ENCODE data around the gene ARL5B.
A peak's percentile ranks its signal among the peaks of the same experiment; 100 is the strongest.

ARL5B gene

DNA sequence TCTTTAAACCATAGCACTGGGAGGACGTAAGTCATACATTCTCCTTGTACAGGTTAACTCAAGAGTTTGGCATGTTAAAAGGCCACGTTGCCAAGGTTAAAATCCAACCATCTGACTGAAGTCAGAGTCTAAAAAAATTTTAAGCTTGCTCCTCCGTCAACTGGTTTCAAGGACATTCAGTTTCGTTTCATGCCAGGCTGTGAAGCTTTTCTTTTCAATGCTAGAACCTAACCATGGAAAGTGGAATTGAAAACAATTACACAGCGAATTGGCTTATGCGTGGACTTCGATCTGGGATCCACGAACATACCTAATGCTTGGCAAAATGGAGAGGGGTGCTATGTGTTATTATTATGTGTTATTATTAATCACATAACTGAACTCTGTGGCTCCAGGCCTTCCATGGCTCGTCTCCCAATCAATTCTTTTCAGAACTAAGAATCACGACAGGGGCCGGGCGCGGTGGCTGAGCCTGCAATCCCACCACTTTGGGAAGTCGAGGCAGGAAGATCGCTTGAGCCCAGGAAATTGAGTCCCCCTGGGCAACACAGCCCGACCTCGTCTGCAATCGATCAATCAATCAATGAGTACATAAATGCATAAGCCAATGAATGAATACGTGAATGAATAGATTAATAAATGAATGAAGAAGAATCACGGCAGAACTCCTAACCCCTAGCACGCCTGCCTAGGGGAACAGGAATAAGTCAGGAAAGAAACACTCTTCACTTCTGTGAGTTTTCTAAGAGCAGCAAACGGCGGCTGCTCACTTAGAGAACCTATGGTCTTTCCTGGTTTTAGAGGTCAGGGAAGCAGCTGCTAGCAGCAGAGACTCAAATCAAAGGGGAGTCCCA, 733 bp upstream of the ARL5B start:
- WGBS (ENCODE audit: insufficient coverage, insufficient read length) = no CpG with 5 or more reads among the region's 23 CpGs
- Histone ChIP-seq H3K36me3 (ENCODE audit: control insufficient read depth, insufficient read depth, low read length) (no peaks in the 10 kb centered on the region), H3K9me3 (ENCODE audit: control insufficient read depth, insufficient read depth, low read length) (no peaks in the 10 kb centered on the region), H3K27ac (ENCODE audit: low read length) (no peak overlapping the region), H3K27me3 (ENCODE audit: control insufficient read depth, insufficient read depth, low read length) (no peaks in the 10 kb centered on the region), H3K4me3 (ENCODE audit: low read length) (peak overlapping the region; percentile 93; the same call in 1 of the 2 replicates), H3K4me1 (ENCODE audit: control insufficient read depth, insufficient read depth, low read length) (no peaks in the 10 kb centered on the region; the same call in 1 of the 2 replicates)
- no peak for DNase-seq (ENCODE audit: low read depth, low spot score)

DNA sequence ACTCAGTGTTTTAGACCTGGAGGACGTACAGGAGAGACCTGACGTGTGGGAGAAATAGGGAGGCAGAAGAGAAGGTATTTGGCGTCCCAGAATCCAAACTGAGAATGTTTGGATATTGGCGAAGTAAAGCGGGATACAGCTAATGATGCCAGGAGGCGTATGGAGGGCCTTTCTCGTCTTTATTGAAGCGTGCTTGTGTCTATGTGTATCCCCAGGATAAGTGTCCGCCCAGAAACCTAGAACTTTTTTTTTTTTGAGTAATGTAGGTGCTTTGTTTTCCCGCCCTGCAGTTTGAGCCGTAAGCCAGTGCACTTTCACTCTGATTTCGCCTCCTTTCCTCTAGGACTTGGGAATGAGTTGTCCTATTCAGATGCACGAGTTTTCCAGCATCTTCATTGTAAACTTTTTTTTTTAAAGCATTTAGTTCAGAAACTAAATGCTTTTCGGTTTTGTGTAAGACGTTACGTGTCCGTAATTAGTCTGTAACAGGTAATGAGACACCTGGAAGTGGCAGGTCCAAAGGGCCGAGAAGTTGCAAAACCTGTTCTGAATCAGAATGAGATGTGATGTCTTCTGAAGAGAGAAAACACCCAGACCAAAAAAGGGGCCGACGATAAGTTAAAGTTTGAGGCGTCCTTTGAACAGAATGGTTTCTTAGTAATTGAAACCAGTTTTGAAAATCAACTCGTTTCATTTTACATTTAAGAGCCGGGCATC, 746 bp downstream of the ARL5B start:
- no peak for DNase-seq (ENCODE audit: low read depth, low spot score)
- WGBS (ENCODE audit: insufficient coverage, insufficient read length) = no CpG with 5 or more reads among the region's 23 CpGs
- Histone ChIP-seq H3K36me3 (ENCODE audit: control insufficient read depth, insufficient read depth, low read length) (no peaks in the 10 kb centered on the region), H3K4me1 (ENCODE audit: control insufficient read depth, insufficient read depth, low read length) (no peaks in the 10 kb centered on the region; the same call in 1 of the 2 replicates), H3K27me3 (ENCODE audit: control insufficient read depth, insufficient read depth, low read length) (no peaks in the 10 kb centered on the region), H3K4me3 (ENCODE audit: low read length) (peak overlapping the region; percentile 93), H3K9me3 (ENCODE audit: control insufficient read depth, insufficient read depth, low read length) (no peaks in the 10 kb centered on the region), H3K27ac (ENCODE audit: low read length) (no peak overlapping the region)

DNA sequence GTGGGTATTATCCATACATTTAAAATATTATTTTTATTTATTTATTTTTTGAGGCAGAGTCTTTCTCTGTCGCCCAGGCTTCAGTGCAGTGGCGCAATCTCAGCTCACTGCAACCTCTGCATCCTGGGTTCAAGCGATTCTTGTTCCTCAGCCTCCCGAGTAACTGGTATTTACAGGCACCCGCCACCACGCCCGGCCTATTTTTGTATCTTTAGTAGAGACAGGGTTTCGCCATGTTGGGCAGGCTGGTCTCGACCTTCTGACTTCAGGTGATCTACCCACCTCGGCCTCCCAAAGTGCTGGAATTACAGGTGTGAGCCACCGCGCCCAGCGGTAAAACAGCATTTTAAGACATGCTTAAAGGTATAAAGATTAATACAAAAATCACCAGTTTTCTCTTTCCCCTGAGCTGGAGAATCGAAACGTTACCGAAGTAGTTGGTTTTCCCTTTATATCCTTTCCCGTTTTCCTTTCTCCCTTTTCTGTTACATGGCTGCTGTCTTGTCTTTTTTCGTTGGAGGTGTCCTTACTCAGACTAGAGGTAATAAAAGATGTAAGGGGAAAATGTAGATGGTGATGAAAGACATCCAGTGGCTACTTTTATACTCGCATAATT, 1.7 kb downstream of the ARL5B start:
- no peak overlapping the region for H3K4me3 ChIP-seq (ENCODE audit: low read length)
- no peaks in the 10 kb centered on the region for H3K27me3 ChIP-seq (ENCODE audit: control insufficient read depth, insufficient read depth, low read length)
- no peak overlapping the region for H3K27ac ChIP-seq (ENCODE audit: low read length)
- H3K4me1 ChIP-seq (ENCODE audit: control insufficient read depth, insufficient read depth, low read length) = no peaks in the 10 kb centered on the region; the same call in 1 of the 2 replicates
- WGBS (ENCODE audit: insufficient coverage, insufficient read length) = no CpG with 5 or more reads among the region's 19 CpGs
- no peaks in the 10 kb centered on the region for H3K36me3 ChIP-seq (ENCODE audit: control insufficient read depth, insufficient read depth, low read length)
- H3K9me3 ChIP-seq (ENCODE audit: control insufficient read depth, insufficient read depth, low read length) = no peaks in the 10 kb centered on the region
- no peak for DNase-seq (ENCODE audit: low read depth, low spot score)

DNA sequence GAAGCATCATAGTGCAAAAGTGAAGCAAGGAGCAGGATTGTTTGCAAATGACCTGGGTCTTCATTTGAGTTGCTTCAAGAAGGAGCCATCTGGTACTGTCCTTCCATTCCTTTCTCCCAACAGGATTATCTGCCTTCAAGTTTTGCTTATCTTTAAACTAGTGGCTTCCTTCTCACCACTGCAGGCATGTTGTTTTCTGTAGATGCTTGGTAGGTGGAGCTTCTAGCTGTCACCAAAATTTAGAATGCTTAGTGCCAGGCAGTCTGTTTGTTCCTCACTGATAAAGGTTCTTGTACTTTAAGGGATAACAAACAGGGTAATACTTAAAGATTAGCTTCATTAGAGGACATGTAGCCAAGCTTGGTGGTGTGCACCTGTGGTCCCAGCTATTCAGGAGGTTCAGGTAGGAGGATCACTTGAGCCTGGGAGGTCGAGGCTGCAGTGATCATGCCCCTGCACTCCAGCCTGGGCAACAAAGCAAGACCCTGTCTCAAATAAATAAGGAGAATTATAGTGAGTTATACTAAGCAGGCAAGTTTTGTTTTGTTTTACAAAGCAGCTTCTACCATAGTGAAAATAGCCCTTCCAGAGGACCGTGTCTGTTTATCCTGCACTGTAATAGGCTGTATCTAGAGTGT, 5.7 kb downstream of the ARL5B start:
- Histone ChIP-seq H3K27ac (ENCODE audit: low read length) (no peak overlapping the region), H3K27me3 (ENCODE audit: control insufficient read depth, insufficient read depth, low read length) (no peaks in the 10 kb centered on the region), H3K4me1 (ENCODE audit: control insufficient read depth, insufficient read depth, low read length) (no peaks in the 10 kb centered on the region; the same call in 1 of the 2 replicates), H3K9me3 (ENCODE audit: control insufficient read depth, insufficient read depth, low read length) (no peaks in the 10 kb centered on the region), H3K4me3 (ENCODE audit: low read length) (no peak overlapping the region), H3K36me3 (ENCODE audit: control insufficient read depth, insufficient read depth, low read length) (no peaks in the 10 kb centered on the region)
- no peak for DNase-seq (ENCODE audit: low read depth, low spot score)
- WGBS (ENCODE audit: insufficient coverage, insufficient read length) = no CpG with 5 or more reads among the region's 2 CpGs

DNA sequence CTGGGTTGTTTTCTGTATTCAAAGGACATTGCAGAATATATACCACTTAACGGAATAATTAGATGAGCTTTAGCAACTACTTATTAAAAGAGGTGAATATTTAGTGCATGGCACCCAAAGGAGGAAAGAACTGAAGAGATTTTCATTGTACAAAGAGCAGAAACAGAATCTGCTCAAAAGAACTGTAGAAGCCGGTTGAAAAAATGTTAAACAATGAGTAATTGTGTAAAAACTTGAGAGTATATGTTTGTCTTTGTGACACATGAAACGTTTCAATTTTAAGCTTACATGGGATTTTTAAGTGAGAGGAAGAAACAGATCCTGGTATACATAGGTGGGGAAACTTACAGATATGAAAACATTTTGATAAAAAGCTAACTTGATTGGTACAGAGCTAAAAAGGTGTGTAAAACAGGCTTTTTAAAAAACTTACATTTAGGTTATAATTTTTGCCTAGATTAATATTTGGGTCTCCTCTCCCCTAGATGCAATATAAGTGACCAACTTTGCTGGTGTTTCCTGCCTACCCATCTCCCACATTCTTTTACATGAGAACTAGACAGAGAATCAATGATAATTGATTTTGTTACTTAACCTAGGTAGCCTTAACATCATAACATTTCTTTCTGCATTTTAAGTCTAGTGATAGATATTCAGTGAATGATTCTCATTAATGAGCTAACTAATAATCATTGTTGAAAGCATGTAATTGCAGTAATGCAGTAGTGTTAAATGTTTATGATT, 6.8 kb downstream of the ARL5B start:
- no peak for DNase-seq (ENCODE audit: low read depth, low spot score)
- no CpG with 5 or more reads among the region's 3 CpGs for WGBS (ENCODE audit: insufficient coverage, insufficient read length)
- Histone ChIP-seq H3K36me3 (ENCODE audit: control insufficient read depth, insufficient read depth, low read length) (no peaks in the 10 kb centered on the region; the same call in 1 of the 2 replicates), H3K4me3 (ENCODE audit: low read length) (no peak overlapping the region), H3K9me3 (ENCODE audit: control insufficient read depth, insufficient read depth, low read length) (no peaks in the 10 kb centered on the region), H3K4me1 (ENCODE audit: control insufficient read depth, insufficient read depth, low read length) (no peaks in the 10 kb centered on the region; the same call in 1 of the 2 replicates), H3K27ac (ENCODE audit: low read length) (no peak overlapping the region), H3K27me3 (ENCODE audit: control insufficient read depth, insufficient read depth, low read length) (no peaks in the 10 kb centered on the region)

DNA sequence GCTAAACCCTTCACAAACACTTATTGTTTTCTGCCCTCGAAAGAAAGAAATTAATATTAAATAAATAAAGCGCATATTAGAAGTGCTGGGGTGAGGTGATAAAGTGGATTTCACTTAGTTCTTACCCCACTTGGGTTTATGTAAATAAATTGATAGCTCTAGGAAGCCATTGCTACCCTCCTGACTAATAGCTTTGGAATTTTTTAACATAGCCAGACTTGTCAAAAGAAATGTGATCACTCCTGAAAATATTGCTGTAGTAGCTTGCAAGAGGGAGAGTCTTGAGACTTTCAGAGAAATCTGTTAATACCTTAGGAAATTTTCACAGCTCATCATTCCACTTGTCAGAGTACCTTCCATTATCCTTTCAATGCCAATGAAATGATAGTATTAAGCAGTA, 7.6 kb downstream of the ARL5B start:
- no CpG with 5 or more reads among the region's 2 CpGs for WGBS (ENCODE audit: insufficient coverage, insufficient read length)
- DNase-seq (ENCODE audit: low read depth, low spot score) = no peak
- Histone ChIP-seq H3K4me1 (ENCODE audit: control insufficient read depth, insufficient read depth, low read length) (no peaks in the 10 kb centered on the region; the same call in 1 of the 2 replicates), H3K4me3 (ENCODE audit: low read length) (no peak overlapping the region), H3K9me3 (ENCODE audit: control insufficient read depth, insufficient read depth, low read length) (no peaks in the 10 kb centered on the region), H3K36me3 (ENCODE audit: control insufficient read depth, insufficient read depth, low read length) (no peaks in the 10 kb centered on the region; the same call in 1 of the 2 replicates), H3K27me3 (ENCODE audit: control insufficient read depth, insufficient read depth, low read length) (no peaks in the 10 kb centered on the region), H3K27ac (ENCODE audit: low read length) (no peak overlapping the region)

DNA sequence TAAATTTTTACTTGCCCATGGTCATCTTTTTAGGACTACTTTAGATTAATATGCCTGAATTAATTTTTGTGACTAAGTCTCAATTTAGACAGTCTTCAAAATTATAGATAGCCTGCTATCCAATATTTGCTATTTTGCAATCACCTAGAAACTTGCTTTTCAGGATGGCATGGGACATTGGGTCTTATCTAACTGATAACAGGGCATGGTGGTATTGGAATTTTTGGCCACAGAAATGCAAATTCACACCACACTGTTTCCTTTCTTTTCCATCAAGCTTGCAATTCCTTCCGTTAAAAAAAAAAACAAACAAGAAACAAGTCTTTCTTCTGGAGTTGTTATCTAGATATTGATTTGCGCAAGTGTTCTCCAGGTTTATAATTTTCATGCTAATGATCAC, 8.8 kb downstream of the ARL5B start:
- H3K27me3 ChIP-seq (ENCODE audit: control insufficient read depth, insufficient read depth, low read length) = no peaks in the 10 kb centered on the region
- WGBS (ENCODE audit: insufficient coverage, insufficient read length) = no CpG with 5 or more reads among the region's 2 CpGs
- H3K36me3 ChIP-seq (ENCODE audit: control insufficient read depth, insufficient read depth, low read length) = no peaks in the 10 kb centered on the region; the same call in 1 of the 2 replicates
- no peak for DNase-seq (ENCODE audit: low read depth, low spot score)
- no peaks in the 10 kb centered on the region for H3K9me3 ChIP-seq (ENCODE audit: control insufficient read depth, insufficient read depth, low read length)
- H3K27ac ChIP-seq (ENCODE audit: low read length) = no peak overlapping the region
- no peaks in the 10 kb centered on the region; the same call in 1 of the 2 replicates for H3K4me1 ChIP-seq (ENCODE audit: control insufficient read depth, insufficient read depth, low read length)
- H3K4me3 ChIP-seq (ENCODE audit: low read length) = no peak overlapping the region

DNA sequence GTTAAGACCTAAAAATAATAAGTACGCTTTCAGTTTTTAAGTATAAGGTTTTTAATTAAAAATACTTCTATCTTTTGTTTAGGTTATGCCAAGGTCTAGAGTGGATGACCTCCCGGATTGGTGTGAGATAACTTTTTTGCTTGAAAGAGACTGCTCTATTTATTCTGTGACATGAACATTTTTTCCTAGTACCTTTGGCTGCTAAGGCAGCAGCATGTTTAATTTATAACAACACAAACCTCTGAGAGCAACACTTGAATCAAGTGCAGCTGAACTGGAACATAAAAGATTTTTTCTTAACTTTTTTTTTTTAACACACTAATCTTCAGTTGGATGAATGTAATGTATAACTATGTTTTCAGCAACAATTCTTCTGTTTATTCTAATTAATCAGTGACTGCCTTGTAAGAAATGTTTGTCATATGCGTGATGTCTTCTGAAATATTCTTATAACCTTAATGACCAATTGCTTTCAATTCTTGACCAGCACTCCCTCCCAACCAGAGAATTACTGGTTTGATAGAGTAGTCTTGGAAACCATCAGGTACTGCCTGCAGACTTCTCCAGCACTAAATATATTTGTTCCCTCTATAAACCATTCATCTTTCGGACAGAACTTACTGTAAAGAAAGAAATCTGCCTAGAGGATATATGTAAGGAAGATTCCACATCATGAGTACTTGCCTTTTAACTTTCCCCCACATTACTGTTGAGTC, 16.0 kb downstream of the ARL5B start:
- Histone ChIP-seq H3K36me3 (ENCODE audit: control insufficient read depth, insufficient read depth, low read length) (no peaks in the 10 kb centered on the region; the same call in 1 of the 2 replicates), H3K27me3 (ENCODE audit: control insufficient read depth, insufficient read depth, low read length) (no peaks in the 10 kb centered on the region), H3K27ac (ENCODE audit: low read length) (no peak overlapping the region), H3K4me3 (ENCODE audit: low read length) (no peak overlapping the region), H3K9me3 (ENCODE audit: control insufficient read depth, insufficient read depth, low read length) (no peaks in the 10 kb centered on the region), H3K4me1 (ENCODE audit: control insufficient read depth, insufficient read depth, low read length) (no peaks in the 10 kb centered on the region)
- WGBS (ENCODE audit: insufficient coverage, insufficient read length) = no CpG with 5 or more reads among the region's 4 CpGs
- DNase-seq (ENCODE audit: low read depth, low spot score) = no peak

DNA sequence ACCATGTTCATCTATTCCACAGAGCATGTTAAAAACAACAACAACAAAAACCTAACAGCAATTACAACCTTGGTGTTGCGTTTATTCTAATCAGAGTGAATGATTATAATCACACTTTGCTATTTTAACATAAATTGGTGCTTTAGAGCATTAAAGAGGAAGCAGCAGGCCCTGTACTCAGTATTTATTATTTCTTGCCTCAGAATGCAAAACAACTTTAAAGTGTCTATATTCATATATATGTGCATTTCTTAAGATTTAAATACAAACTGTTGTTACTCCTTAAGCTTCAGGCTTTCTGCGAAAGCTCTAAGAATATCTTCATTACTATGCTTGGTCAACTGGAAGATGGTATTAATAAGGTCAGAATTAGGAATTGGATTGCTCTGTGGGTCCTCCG, 21.5 kb downstream of the ARL5B start:
- no peak for DNase-seq (ENCODE audit: low read depth, low spot score)
- no CpG with 5 or more reads among the region's 3 CpGs for WGBS (ENCODE audit: insufficient coverage, insufficient read length)
- Histone ChIP-seq H3K36me3 (ENCODE audit: control insufficient read depth, insufficient read depth, low read length) (no peaks in the 10 kb centered on the region), H3K27ac (ENCODE audit: low read length) (no peak overlapping the region), H3K27me3 (ENCODE audit: control insufficient read depth, insufficient read depth, low read length) (no peaks in the 10 kb centered on the region), H3K9me3 (ENCODE audit: control insufficient read depth, insufficient read depth, low read length) (no peaks in the 10 kb centered on the region), H3K4me1 (ENCODE audit: control insufficient read depth, insufficient read depth, low read length) (no peaks in the 10 kb centered on the region), H3K4me3 (ENCODE audit: low read length) (no peak overlapping the region)

Measured in iPS DF 6.9 (cell line).